Measurements from ENCODE around the gene ELAVL1. TPM values are rescaled to one million over a fixed set of nuclear protein-coding genes. Genes with fewer than 3 reads are reported as not detected.

The ELAVL1 gene
- total RNA-seq, 4 donors from 2014 or later: 23.7 to 41.1 (median 30.3) TPM

DNA sequence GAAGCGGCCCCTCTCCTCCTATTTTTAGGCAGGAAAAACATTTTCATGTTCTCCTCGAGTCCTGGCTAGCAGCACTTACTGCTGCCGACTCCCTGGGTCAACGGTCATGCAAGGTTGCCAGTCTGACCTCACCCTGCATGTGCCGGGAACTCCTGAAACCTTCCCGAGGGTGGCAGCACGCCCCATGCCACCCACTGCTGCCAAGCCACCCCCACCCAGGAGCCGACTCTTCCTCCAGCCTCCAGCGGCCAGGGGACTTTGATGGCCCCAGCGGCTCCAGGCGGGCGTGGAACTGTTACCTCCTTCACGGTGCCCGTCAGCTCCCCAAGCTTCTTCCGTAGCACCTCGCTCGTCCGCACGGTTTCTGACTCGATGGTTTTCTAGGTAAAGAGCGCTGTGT, 70.7 kb downstream of the ELAVL1 start:
- DNase-seq (ENCODE audit: low spot score) (no peak), ATAC-seq (ENCODE audit: low FRiP score) (no peak)
- TF ChIP-seq, protein P1, sequence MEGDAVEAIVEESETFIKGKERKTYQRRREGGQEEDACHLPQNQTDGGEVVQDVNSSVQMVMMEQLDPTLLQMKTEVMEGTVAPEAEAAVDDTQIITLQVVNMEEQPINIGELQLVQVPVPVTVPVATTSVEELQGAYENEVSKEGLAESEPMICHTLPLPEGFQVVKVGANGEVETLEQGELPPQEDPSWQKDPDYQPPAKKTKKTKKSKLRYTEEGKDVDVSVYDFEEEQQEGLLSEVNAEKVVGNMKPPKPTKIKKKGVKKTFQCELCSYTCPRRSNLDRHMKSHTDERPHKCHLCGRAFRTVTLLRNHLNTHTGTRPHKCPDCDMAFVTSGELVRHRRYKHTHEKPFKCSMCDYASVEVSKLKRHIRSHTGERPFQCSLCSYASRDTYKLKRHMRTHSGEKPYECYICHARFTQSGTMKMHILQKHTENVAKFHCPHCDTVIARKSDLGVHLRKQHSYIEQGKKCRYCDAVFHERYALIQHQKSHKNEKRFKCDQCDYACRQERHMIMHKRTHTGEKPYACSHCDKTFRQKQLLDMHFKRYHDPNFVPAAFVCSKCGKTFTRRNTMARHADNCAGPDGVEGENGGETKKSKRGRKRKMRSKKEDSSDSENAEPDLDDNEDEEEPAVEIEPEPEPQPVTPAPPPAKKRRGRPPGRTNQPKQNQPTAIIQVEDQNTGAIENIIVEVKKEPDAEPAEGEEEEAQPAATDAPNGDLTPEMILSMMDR (IDR thresholded peaks at IDR 0.05): no peak

DNA sequence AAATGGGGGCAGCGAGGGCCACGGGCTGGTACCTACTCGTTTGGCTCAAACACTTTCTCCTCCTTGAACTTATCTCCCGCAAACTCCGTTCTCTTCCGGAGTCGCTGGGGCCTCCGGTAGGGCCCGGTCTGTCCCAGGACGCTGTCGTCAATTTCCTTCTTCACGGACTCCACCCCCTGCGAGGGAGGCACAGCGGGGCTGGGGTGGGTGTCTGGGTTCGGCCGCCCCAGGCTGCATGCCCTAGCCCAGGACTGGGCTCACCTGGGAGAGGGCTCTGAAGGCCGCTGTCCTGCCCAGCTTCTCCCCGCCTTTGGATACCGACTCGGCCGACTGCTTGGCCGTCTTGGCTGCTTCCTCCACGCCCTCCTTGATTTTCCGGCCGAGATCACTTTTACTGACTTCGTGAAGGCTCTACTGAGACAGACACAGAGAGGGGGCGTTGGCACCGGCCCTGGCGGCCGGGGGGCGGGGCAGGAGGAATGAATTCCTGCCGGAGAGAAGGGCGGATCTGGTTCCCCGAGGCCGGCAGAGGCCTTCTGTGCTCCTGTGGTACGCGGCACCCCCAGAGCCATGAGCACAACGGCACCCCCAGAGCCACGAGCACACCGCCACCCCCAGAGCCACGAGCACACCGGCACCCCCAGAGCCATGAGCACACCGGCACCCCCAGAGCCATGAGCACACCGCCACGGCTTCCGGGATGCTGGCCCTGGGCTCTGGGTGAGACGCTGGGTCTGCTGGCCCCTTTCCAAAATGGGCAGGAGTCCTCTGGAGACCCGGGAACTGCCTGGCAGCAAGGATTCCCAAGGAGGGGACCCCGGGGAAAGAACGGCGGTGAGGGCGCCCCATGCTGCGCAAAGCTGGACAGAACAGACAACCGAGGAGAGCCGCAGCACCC, 71.4 kb downstream of the ELAVL1 start:
- TF ChIP-seq, protein P1 (IDR thresholded peaks at IDR 0.05): no peak
- DNase-seq (ENCODE audit: low spot score) (no peak), ATAC-seq (ENCODE audit: low FRiP score) (no peak)

DNA sequence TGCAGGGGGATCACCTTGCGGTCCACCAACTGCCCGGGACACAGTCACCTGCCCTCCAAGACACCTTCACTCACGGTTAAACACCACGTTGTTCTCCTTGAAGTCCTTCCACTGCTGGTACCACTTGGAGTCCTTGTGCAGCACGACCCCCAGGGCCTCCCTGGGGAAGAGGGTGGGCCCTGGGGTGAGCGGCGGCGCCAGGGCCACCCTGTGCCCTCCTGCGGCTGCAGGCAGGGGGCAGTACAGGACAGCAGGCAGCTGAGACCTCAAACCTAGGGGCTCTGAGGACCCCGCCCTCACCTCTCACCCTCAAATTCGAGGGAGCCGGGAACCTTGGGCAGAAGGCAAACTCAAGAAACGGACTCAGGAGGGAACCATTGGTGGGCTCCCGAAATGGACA, 72.0 kb downstream of the ELAVL1 start:
- no peak for ATAC-seq (ENCODE audit: low FRiP score)

DNA sequence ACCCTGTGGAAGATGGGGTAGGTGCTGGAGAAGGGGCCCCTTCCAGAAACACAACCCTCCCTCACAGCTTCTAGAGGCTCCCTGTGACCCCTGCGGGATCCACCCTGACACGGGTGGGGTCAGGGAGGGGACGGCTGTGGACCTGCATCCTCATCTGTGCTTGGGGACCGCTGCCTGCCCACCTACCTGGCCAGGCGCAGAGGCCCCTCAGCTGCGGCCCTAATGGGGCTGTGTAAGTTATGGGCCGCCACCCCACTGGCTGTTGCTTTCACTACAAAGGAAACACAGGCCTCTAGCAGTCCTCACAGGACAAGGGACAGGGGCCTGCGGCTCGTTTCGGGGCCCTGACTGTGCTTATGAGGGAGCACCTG, 72.5 kb downstream of the ELAVL1 start:
- ATAC-seq (ENCODE audit: low FRiP score) (no peak), DNase-seq (ENCODE audit: low spot score) (no peak)
- TF ChIP-seq, protein P1 (IDR thresholded peaks at IDR 0.05): no peak

More for the DNA sequence above, 72.0 kb downstream of the ELAVL1 start:
- TF ChIP-seq, protein P1 (IDR thresholded peaks at IDR 0.05): no peak
- DNase-seq (ENCODE audit: low spot score): no peak

DNA sequence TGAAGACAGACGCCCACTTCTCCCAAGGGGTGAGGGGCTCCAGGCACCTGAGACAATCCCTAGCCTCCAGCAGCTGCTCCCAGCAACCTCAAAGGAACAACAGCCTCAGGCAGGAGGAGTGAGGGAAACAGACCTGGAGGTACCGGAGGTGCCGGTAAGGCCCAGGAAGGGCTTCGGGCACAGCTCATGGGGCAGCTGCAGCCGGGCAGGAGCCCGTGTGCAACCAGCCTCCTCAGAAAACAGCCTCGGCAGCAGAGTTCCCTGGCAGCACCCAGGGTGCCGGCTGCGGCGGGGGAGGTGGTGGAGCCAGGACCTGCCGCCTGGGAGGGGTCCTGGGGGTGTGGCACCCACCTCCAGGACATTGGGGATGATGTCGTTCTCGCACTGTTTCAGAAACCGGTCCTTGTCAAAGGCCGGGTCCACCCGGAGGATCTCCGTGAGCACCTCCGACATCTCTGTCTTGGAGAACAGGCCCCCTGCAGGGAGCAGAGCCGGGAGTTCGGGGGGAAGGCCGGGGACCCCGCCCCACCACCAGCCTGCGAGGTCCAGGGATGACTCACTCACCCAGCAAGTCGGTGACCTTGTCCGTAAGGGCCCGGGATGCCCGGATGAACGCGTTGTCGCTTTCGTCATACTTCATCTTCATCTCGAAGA, 73.0 kb downstream of the ELAVL1 start:
- ATAC-seq (ENCODE audit: low FRiP score) (no peak), DNase-seq (ENCODE audit: low spot score) (no peak)
- TF ChIP-seq, protein P1 (IDR thresholded peaks at IDR 0.05): no peak

DNA sequence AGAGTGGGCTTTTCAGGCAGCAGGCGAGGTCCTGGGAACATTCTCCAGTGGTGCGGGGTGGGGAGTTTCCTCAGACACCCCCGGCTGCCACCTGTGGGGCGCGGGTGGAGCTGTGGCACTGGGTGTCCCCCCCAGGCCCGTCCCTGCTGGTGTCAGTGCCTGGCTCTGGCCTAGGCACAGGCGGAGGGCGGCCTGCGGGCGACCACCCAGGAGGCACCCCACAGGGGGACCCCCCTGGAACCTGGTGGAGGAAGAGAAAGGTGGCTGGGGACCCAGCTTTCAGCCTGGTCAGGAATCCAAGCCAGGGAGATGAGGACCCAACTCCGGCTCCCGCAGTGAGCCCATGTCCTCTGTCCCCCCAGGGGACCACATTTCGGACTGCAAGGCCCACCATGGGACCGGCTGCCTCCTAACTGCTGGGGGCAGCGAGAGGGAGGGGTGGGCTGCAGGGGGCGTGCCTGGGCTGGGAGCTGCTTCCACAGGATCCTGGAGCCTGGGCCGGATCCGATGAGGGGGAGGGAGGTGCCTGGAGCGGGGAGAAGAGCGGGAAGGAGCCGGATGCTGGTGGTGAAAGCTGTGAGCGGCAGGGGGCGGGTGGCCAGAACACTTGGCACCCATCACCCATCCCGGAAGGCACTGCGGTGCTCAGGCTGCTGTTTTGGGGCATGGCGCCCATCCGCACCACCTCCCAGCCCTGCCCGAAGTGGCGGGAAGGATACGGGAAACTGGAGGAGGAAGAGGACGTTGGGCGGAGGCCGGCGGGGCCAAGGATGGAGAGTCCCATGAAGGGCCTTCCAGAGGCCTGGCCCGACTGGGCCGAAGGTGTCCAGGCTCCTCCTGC, 74.0 kb downstream of the ELAVL1 start:
- DNase-seq (ENCODE audit: low spot score) (no peak), ATAC-seq (ENCODE audit: low FRiP score) (no peak)
- TF ChIP-seq, protein P1 (IDR thresholded peaks at IDR 0.05): no peak
